ENCODE measurements around the gene STIP1. TPM values are rescaled to one million over a fixed set of nuclear protein-coding genes. Genes with fewer than 3 reads are reported as not detected.

Gene STIP1
- total RNA-seq, 1 experiment from 2014 or later: 336 TPM

- no peak overlapping the region for H3K4me2 ChIP-seq (ENCODE audit: low read length)
- no peak overlapping the region for H2AFZ ChIP-seq (ENCODE audit: low read depth, low read length, poor library complexity, severe bottlenecking)
- DNase-seq (ENCODE audit: low read depth, low spot score) (no peak), ATAC-seq (no peak)
- ChIA-PET POLR2A (no interaction called here), CTCF (interaction anchor here (0.6 kb wide), 1 partner anchor 9 kb away, joined by 3 read pairs; no protein-coding TSS in a partner anchor), RAD21 (ENCODE audit: low non-redundant PET in 1 of 2, low total read pairs in 2 of 2, uncharacterized antibody in 2 of 2, unreplicated experiment in 2 of 2) (no interaction called here)
- H3K9me3 ChIP-seq (ENCODE audit: control insufficient read depth in 1 of 2, insufficient read depth in 1 of 2, low read depth in 1 of 2, low read length in 2 of 2): no peaks in the 10 kb centered on the region
- intact Hi-C loops (cut with micrococcal nuclease): loop anchor here (10.0 kb wide), 1 partner anchor 136 kb away; no protein-coding TSS in a partner anchor
- H3K9ac ChIP-seq (ENCODE audit: low read length): no peak overlapping the region
- H3K79me2 ChIP-seq (ENCODE audit: insufficient read depth, low read length): peaks cover 4% of the 10 kb centered on the region; the same call in 1 of the 2 replicates
- no peak for TF ChIP-seq EZH2 (IDR thresholded peaks at IDR 0.05)
- no peak overlapping the region for H3K4me3 ChIP-seq (replicated peaks in 1 of 2; ENCODE audit: low read depth in 1 of 2, low read length in 2 of 2)
- H3K27me3 ChIP-seq (ENCODE audit: insufficient read depth, low read length): no peaks in the 10 kb centered on the region
- no TSS peak for BruUV-seq (replicated peaks)
- H3K36me3 ChIP-seq (ENCODE audit: control insufficient read depth in 1 of 2, insufficient read depth in 2 of 2, low read length in 2 of 2): no peaks in the 10 kb centered on the region
- peaks cover 0 to 3% of the 10 kb centered on the region in 2 experiments; a peak in 1 of 4 replicates for H3K4me1 ChIP-seq (ENCODE audit: control insufficient read depth in 1 of 2, insufficient read depth in 2 of 2, low read length in 2 of 2)
- H3K27ac ChIP-seq (ENCODE audit: low read depth, low read length): no peak overlapping the region
- no peaks in the 10 kb centered on the region for H3K9me2 ChIP-seq (ENCODE audit: insufficient read depth)
- H4K20me1 ChIP-seq (ENCODE audit: insufficient read depth): no peaks in the 10 kb centered on the region
Observed at GRCh38 chr11:64141081-64141783, 44.7 kb upstream of the STIP1 start.

GRCh38 chr11:64144587-64145472, 41.1 kb upstream of the STIP1 start:
- POLR2A ChIA-PET: no interaction called here
- CTCF ChIA-PET: no interaction called here
- no peak overlapping the region for H2AFZ ChIP-seq (ENCODE audit: low read depth, low read length, poor library complexity, severe bottlenecking)
- H3K4me1 ChIP-seq (ENCODE audit: control insufficient read depth in 1 of 2, insufficient read depth in 2 of 2, low read length in 2 of 2): peaks cover 0 to 3% of the 10 kb centered on the region in 2 experiments; a peak in 1 of 4 replicates
- peaks cover 3% of the 10 kb centered on the region; the same call in 1 of the 2 replicates for H4K20me1 ChIP-seq (ENCODE audit: insufficient read depth)
- RAD21 ChIA-PET (ENCODE audit: low non-redundant PET in 1 of 2, low total read pairs in 2 of 2, uncharacterized antibody in 2 of 2, unreplicated experiment in 2 of 2): no interaction called here
- H3K9me3 ChIP-seq (ENCODE audit: control insufficient read depth in 1 of 2, insufficient read depth in 1 of 2, low read depth in 1 of 2, low read length in 2 of 2): no peaks in the 10 kb centered on the region
- BruUV-seq (replicated peaks): no TSS peak
- peaks cover 4% of the 10 kb centered on the region; the same call in 1 of the 2 replicates for H3K79me2 ChIP-seq (ENCODE audit: insufficient read depth, low read length)
- H3K9ac ChIP-seq (ENCODE audit: low read length): no peak overlapping the region
- TF ChIP-seq CBX3 (IDR thresholded peaks at IDR 0.05; ENCODE audit: low read depth): no peak
- no peaks in the 10 kb centered on the region for H3K27me3 ChIP-seq (ENCODE audit: insufficient read depth, low read length)
- intact Hi-C loops (cut with micrococcal nuclease): loop anchor here (5.0 to 10.0 kb wide), 3 partner anchors 98 to 378 kb away; partner anchors contain the start of gene ZFTA
- no peaks in the 10 kb centered on the region for H3K9me2 ChIP-seq (ENCODE audit: insufficient read depth)
- no peak overlapping the region for H3K27ac ChIP-seq (ENCODE audit: low read depth, low read length)
- ATAC-seq: no peak
- H3K4me2 ChIP-seq (ENCODE audit: low read length): no peak overlapping the region
- no peak for DNase-seq (ENCODE audit: low read depth, low spot score)
- no peaks in the 10 kb centered on the region for H3K36me3 ChIP-seq (ENCODE audit: control insufficient read depth in 1 of 2, insufficient read depth in 2 of 2, low read length in 2 of 2)
- H3K4me3 ChIP-seq (replicated peaks in 1 of 2; ENCODE audit: low read depth in 1 of 2, low read length in 2 of 2): no peak overlapping the region

Data from HCT116 (cell line).